Right atrium auricular region (tissue), 2 donors: ENCODE results near the gene UBE3A. TPM values are rescaled to one million over a fixed set of nuclear protein-coding genes. Genes with fewer than 3 reads are reported as not detected.

Source experiments
- DNase-seq: peaks from one replicate; pipeline ENCODE4 v3.0.0-alpha.2; 2019; ENCODE audit warnings: low spot score
- H3K27ac ChIP-seq, 2 donors: fragments of 200-600 bp; sonication (generic); 1 replicate in 1 of 2; 2 replicates in 1 of 2; pipeline ENCODE4 v1.5.1; 2016 to 2019
- H3K27me3 ChIP-seq, 2 donors: fragments of 200-600 bp; sonication (generic); one replicate each; pipeline versions ENCODE4 v1.5.1 to v1.6.0; 2017 to 2019
- H3K36me3 ChIP-seq: fragments of 200-600 bp; sonication (generic); one replicate; pipeline ENCODE4 v1.5.1; 2016
- H3K4me1 ChIP-seq, 2 donors: fragments of 200-600 bp; sonication (generic); one replicate each; pipeline versions ENCODE4 v1.5.1 to v1.6.0; 2017 to 2019
- H3K4me3 ChIP-seq, 2 donors: fragments of 200-600 bp; sonication (generic); 1 replicate in 1 of 2; 2 replicates in 1 of 2; pipeline ENCODE4 v1.5.1; 2017 to 2019; ENCODE audit warnings: mild to moderate bottlenecking in 1 of 2, moderate library complexity in 1 of 2
- H3K9me3 ChIP-seq, 2 donors: fragments of 200-600 bp; sonication (generic); one replicate each; pipeline ENCODE4 v1.5.1; 2019
- CTCF ChIP-seq, 2 donors: fragments of 200-600 bp; sonication (generic); IDR thresholded peaks; one replicate each; pipeline ENCODE4 v1.5.1; 2019; ENCODE audit warnings: antibody characterized with exemption in 2 of 2
- total RNA-seq, 2 donors: library from RNA; depleted of rRNA; stranded (reverse); fragments of >200 nt; gene quantifications; one replicate each; pipeline ENCODE4 v1.1.0, GENCODE V29; 2016

Gene UBE3A
- total RNA-seq, 2 donors from 2014 or later = 63.3 to 65.3 TPM

GRCh38 chr15:25401501-25401900 is 37.3 kb downstream of the UBE3A start:
- no peak overlapping the region for H3K4me3 ChIP-seq
- H3K9me3 ChIP-seq = peaks cover 0 to 18% of the 10 kb centered on the region in 2 donors
- no peak overlapping the region for H3K27ac ChIP-seq
- no peaks in the 10 kb centered on the region for H3K27me3 ChIP-seq
- H3K4me1 ChIP-seq = peaks cover 0 to 10% of the 10 kb centered on the region in 2 donors
- TF ChIP-seq CTCF (IDR thresholded peaks at IDR 0.05) = no peak
- DNase-seq = no peak
- peaks cover 29% of the 10 kb centered on the region for H3K36me3 ChIP-seq

- Histone ChIP-seq H3K27ac (no peak overlapping the region), H3K27me3 (no peaks in the 10 kb centered on the region), H3K4me3 (no peak overlapping the region), H3K9me3 (peaks cover 0 to 11% of the 10 kb centered on the region in 2 donors), H3K4me1 (peaks cover 0 to 10% of the 10 kb centered on the region in 2 donors), H3K36me3 (peaks cover 6% of the 10 kb centered on the region)
- TF ChIP-seq CTCF (IDR thresholded peaks at IDR 0.05) = no peak
- DNase-seq = no peak
Measured at GRCh38 chr15:25397100-25397499, 41.7 kb downstream of the UBE3A start.

GRCh38 chr15:25394898-25395297 is 43.9 kb downstream of the UBE3A start:
- H3K27ac ChIP-seq = no peak overlapping the region
- H3K9me3 ChIP-seq = no peaks in the 10 kb centered on the region
- no peaks in the 10 kb centered on the region for H3K36me3 ChIP-seq
- no peaks in the 10 kb centered on the region for H3K27me3 ChIP-seq
- no peak overlapping the region for H3K4me3 ChIP-seq
- peaks cover 0 to 10% of the 10 kb centered on the region in 2 donors for H3K4me1 ChIP-seq
- no peak for DNase-seq
- no peak for TF ChIP-seq CTCF (IDR thresholded peaks at IDR 0.05)

- no peak for TF ChIP-seq CTCF (IDR thresholded peaks at IDR 0.05)
- Histone ChIP-seq H3K27me3 (no peaks in the 10 kb centered on the region), H3K4me3 (no peak overlapping the region), H3K36me3 (no peaks in the 10 kb centered on the region), H3K9me3 (no peaks in the 10 kb centered on the region), H3K4me1 (peaks cover 0 to 10% of the 10 kb centered on the region in 2 donors), H3K27ac (no peak overlapping the region)
- DNase-seq = no peak
Measured at GRCh38 chr15:25392806-25393205, 46.0 kb downstream of the UBE3A start.

- H3K27ac ChIP-seq = no peak overlapping the region
- H3K4me1 ChIP-seq = peaks cover 0 to 3% of the 10 kb centered on the region in 2 donors
- no peaks in the 10 kb centered on the region for H3K36me3 ChIP-seq
- H3K27me3 ChIP-seq = no peaks in the 10 kb centered on the region
- H3K9me3 ChIP-seq = no peaks in the 10 kb centered on the region
- no peak overlapping the region for H3K4me3 ChIP-seq
- TF ChIP-seq CTCF (IDR thresholded peaks at IDR 0.05) = no peak
- no peak for DNase-seq
Measured at GRCh38 chr15:25391971-25392721, 46.7 kb downstream of the UBE3A start.

- Histone ChIP-seq H3K27ac (no peak overlapping the region), H3K9me3 (peaks cover 0 to 8% of the 10 kb centered on the region in 2 donors), H3K4me3 (no peak overlapping the region), H3K27me3 (no peaks in the 10 kb centered on the region), H3K4me1 (no peaks in the 10 kb centered on the region), H3K36me3 (no peaks in the 10 kb centered on the region)
- no peak for DNase-seq
- no peak for TF ChIP-seq CTCF (IDR thresholded peaks at IDR 0.05)
Measured at GRCh38 chr15:25385986-25386385, 52.8 kb downstream of the UBE3A start.
